A549 (cell line): Measurements from ENCODE around the gene POLR1D.

Source experiments
- CBX2 ChIP-seq: fragments of 200-600 bp; sonication (generic); IDR thresholded peaks from 2 replicates; pipeline ENCODE4 v1.6.1; 2016; ENCODE audit warnings: low read depth, mild to moderate bottlenecking, borderline replicate concordance
- CHD4 ChIP-seq: fragments of 200-600 bp; sonication (generic); IDR thresholded peaks from 2 replicates; pipeline ENCODE4 v1.6.1; 2016; ENCODE audit warnings: antibody characterized with exemption, mild to moderate bottlenecking, borderline replicate concordance
- CTCF ChIP-seq: fragments of >200 bp; sonication (Bioruptor Twin); formaldehyde crosslinking; IDR thresholded peaks from 3 replicates; pipeline ENCODE4 v1.5.1; 2016
- E2F6 ChIP-seq: IDR thresholded peaks from 2 replicates; pipeline ENCODE4 v1.6.1; 2012; ENCODE audit warnings: low read depth, borderline replicate concordance
- ESRRA ChIP-seq: fragments of 150-350 bp; IDR thresholded peaks from 2 replicates; pipeline ENCODE4 v1.6.1; 2014; ENCODE audit warnings: mild to moderate bottlenecking, low read length, borderline replicate concordance
- FOSL2 ChIP-seq, 2 experiments: fragments of 450-650 bp in 1 of 2; fragments of >200 bp in 1 of 2; sonication (Bioruptor Twin) in 1 of 2; formaldehyde crosslinking; IDR thresholded peaks; 2 replicates each; pipeline versions ENCODE4 v1.5.0 to v1.6.1; 2016 to 2020; ENCODE audit warnings: mild to moderate bottlenecking in 1 of 2, moderate library complexity in 1 of 2
- MAFK ChIP-seq: fragments of 450-650 bp; IDR thresholded peaks from 2 replicates; pipeline ENCODE4 v1.6.1; 2014; ENCODE audit not compliant: partially characterized antibody
- MAX ChIP-seq: IDR thresholded peaks from 2 replicates; pipeline ENCODE4 v1.6.1; 2012
- NPAS2 ChIP-seq: fragments of 250-450 bp; sonication (Bioruptor Pico); IDR thresholded peaks from 2 replicates; pipeline ENCODE4 v1.8.0; 2022; ENCODE audit warnings: mild to moderate bottlenecking, moderate library complexity, borderline replicate concordance
- RAD21 ChIP-seq, 2 experiments: fragments of >200 bp in 1 of 2; sonication (Bioruptor Twin) in 1 of 2; formaldehyde crosslinking in 1 of 2; IDR thresholded peaks in 1 of 2; conservative IDR thresholded peaks in 1 of 2; 2 replicates in 1 of 2; 3 replicates in 1 of 2; pipeline ENCODE4 v1.6.1; 2012 to 2018; ENCODE audit warnings: inconsistent platforms in 1 of 2
- REST ChIP-seq: fragments of 200-600 bp; sonication (generic); IDR thresholded peaks from 2 replicates; pipeline ENCODE4 v1.6.1; 2016; ENCODE audit warnings: antibody characterized with exemption, mild to moderate bottlenecking, moderate library complexity
- RFX5 ChIP-seq: fragments of 450-650 bp; IDR thresholded peaks from 2 replicates; pipeline ENCODE4 v1.7.1; 2014; ENCODE audit warnings: antibody characterized with exemption, mild to moderate bottlenecking, moderate library complexity
- ZFP36 ChIP-seq: fragments of 450-650 bp; IDR thresholded peaks from 2 replicates; pipeline ENCODE4 v1.6.1; 2014; ENCODE audit warnings: borderline replicate concordance; ENCODE audit not compliant: partially characterized antibody
- ZNF302 ChIP-seq: fragments of 250-450 bp; sonication (Bioruptor Pico); IDR thresholded peaks from 2 replicates; pipeline ENCODE4 v1.9.0; 2021; ENCODE audit warnings: inconsistent platforms, mild to moderate bottlenecking, moderate library complexity

GRCh38 chr13:27578121-27579030 is 43.3 kb upstream of the POLR1D start:
- TF ChIP-seq CTCF (no peak), CHD4 (no peak), NPAS2 (CRISPR knock-in tag) (no peak), E2F6 (no peak), ZNF302 (CRISPR knock-in tag) (no peak), MAX (no peak), ZFP36 (no peak), RAD21 (conservative IDR thresholded peaks at IDR 0.05 in 1 of 2, IDR thresholded peaks at IDR 0.05 in 1 of 2) (no peak), FOSL2 (IDR thresholded peaks at IDR 0.05) (no peak), FOSL2 (CRISPR knock-in tag; IDR thresholded peaks at IDR 0.05) (no peak), MAFK (no peak), RFX5 (no peak), REST (no peak), ESRRA (no peak), CBX2 (no peak)
